ENCODE data around the gene MYL7.

Gene MYL7

DNA sequence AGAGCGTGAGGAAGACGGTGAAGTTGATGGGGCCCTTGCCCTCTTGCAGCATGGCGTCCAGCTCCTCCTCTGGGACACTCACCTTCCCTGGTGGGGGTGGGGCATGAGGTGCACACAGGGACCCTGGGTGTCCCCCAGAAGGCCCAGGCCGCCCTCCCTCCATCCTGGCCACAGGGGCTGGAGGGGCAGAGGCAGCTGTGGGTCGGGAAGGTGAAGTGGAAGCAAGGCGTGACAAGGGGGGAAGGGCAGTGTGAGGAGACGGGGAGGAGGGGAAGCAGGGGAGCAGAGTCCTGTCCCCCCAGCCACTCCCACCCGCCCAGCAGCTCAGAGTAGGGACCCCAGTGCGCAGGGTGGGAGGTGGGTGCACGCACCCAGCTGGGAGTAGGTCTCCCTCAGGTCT lies 791 bp downstream of the MYL7 start:
- Histone ChIP-seq H3K4me2 (ENCODE audit: low read length) (no peak overlapping the region), H3K79me2 (ENCODE audit: insufficient read depth, low read length) (no peaks in the 10 kb centered on the region), H3K27me3 (ENCODE audit: insufficient read depth, low read length) (no peaks in the 10 kb centered on the region; the same call in 1 of the 2 replicates), H3K4me3 (ENCODE audit: low read depth, low read length, poor library complexity, severe bottlenecking) (no peak overlapping the region), H3F3A (ENCODE audit: insufficient read depth, low read length) (no peaks in the 10 kb centered on the region), H3K36me3 (ENCODE audit: insufficient read depth, low read length) (no peaks in the 10 kb centered on the region), H2AFZ (ENCODE audit: low read length) (no peak overlapping the region), H3K9me3 (ENCODE audit: low read length) (no peaks in the 10 kb centered on the region), H3K4me1 (ENCODE audit: insufficient read depth, low read length, severe bottlenecking) (no peaks in the 10 kb centered on the region), H3K27ac (ENCODE audit: low read depth, low read length, poor library complexity, severe bottlenecking) (no peak overlapping the region), H3K9me2 (ENCODE audit: low read depth, low read length) (no peaks in the 10 kb centered on the region), H3K9ac (ENCODE audit: low read length) (no peak overlapping the region), H4K20me1 (ENCODE audit: insufficient read depth, low read length) (no peaks in the 10 kb centered on the region)
- TF ChIP-seq EZH2 (IDR thresholded peaks at IDR 0.05; ENCODE audit: borderline replicate concordance, low read length) = no peak
- TF ChIP-seq, protein P1, sequence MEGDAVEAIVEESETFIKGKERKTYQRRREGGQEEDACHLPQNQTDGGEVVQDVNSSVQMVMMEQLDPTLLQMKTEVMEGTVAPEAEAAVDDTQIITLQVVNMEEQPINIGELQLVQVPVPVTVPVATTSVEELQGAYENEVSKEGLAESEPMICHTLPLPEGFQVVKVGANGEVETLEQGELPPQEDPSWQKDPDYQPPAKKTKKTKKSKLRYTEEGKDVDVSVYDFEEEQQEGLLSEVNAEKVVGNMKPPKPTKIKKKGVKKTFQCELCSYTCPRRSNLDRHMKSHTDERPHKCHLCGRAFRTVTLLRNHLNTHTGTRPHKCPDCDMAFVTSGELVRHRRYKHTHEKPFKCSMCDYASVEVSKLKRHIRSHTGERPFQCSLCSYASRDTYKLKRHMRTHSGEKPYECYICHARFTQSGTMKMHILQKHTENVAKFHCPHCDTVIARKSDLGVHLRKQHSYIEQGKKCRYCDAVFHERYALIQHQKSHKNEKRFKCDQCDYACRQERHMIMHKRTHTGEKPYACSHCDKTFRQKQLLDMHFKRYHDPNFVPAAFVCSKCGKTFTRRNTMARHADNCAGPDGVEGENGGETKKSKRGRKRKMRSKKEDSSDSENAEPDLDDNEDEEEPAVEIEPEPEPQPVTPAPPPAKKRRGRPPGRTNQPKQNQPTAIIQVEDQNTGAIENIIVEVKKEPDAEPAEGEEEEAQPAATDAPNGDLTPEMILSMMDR (IDR thresholded peaks at IDR 0.05; ENCODE audit: low read length) = no peak

DNA sequence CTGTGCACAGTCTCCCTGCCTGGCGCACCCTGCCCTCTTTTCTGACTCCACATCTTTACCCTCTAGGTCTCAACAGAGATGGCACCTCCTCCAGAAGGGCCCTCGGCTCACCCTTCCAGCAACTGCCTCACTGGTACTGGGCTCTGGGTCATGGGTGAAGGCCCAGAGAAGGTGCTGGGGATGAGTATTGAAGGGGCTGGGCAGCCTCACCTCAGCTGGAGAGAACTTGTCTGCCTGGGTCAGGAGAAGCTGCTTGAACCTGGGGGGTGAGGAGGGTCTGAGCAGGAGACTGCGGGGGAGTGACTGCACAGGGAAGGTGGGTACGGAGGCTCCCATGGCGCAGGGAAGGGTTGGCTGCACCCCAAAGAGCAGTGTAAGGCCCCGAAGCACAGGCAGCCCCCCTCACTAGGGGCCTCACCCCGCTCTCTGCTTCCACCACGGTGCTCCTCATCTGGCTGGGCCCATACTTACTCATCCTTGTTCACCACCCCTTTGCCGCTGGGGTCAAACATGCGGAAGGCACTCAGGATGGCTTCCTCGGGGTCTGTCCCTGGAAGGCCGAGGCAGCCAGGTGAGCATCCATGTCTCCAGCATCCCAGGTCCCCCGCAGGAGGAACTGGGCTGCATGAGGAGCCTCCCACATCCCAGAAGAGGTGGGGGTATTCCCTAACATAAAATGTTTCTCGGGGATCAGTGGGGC lies 1.7 kb downstream of the MYL7 start:
- Histone ChIP-seq H3K4me3 (ENCODE audit: low read depth, low read length, poor library complexity, severe bottlenecking) (no peak overlapping the region), H3F3A (ENCODE audit: insufficient read depth, low read length) (no peaks in the 10 kb centered on the region), H3K4me1 (ENCODE audit: insufficient read depth, low read length, severe bottlenecking) (no peaks in the 10 kb centered on the region), H3K9ac (ENCODE audit: low read length) (no peak overlapping the region), H3K27me3 (ENCODE audit: insufficient read depth, low read length) (no peaks in the 10 kb centered on the region; the same call in 1 of the 2 replicates), H2AFZ (ENCODE audit: low read length) (no peak overlapping the region), H3K36me3 (ENCODE audit: insufficient read depth, low read length) (no peaks in the 10 kb centered on the region), H3K27ac (ENCODE audit: low read depth, low read length, poor library complexity, severe bottlenecking) (no peak overlapping the region), H4K20me1 (ENCODE audit: insufficient read depth, low read length) (no peaks in the 10 kb centered on the region), H3K79me2 (ENCODE audit: insufficient read depth, low read length) (no peaks in the 10 kb centered on the region), H3K9me3 (ENCODE audit: low read length) (no peaks in the 10 kb centered on the region), H3K4me2 (ENCODE audit: low read length) (no peak overlapping the region), H3K9me2 (ENCODE audit: low read depth, low read length) (no peaks in the 10 kb centered on the region)
- TF ChIP-seq, protein P1 (IDR thresholded peaks at IDR 0.05; ENCODE audit: low read length) = no peak
- no peak for TF ChIP-seq EZH2 (IDR thresholded peaks at IDR 0.05; ENCODE audit: borderline replicate concordance, low read length)

DNA sequence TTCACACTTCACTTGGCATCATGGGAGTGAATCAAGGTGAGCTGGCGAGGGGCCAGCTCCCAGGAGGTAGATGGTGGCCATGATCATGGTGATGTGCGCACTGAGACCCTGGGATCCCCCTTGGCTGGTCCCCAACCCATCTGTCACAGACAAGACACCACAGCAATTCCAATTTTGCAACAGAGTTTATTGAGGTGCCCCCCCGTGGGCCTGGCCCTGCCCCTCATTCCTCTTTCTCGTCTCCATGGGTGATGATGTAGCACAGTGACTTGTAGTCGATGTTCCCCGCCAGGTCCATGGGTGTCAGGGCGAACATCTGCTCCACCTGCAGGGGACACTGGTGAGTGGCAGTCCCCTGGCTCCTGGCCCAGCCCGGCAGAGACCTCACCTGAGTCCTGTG lies 2.4 kb downstream of the MYL7 start:
- Histone ChIP-seq H3K9me2 (ENCODE audit: low read depth, low read length) (no peaks in the 10 kb centered on the region), H3K27ac (ENCODE audit: low read depth, low read length, poor library complexity, severe bottlenecking) (no peak overlapping the region), H3K4me1 (ENCODE audit: insufficient read depth, low read length, severe bottlenecking) (no peaks in the 10 kb centered on the region), H2AFZ (ENCODE audit: low read length) (no peak overlapping the region), H3K9ac (ENCODE audit: low read length) (no peak overlapping the region), H3K9me3 (ENCODE audit: low read length) (no peaks in the 10 kb centered on the region), H3K79me2 (ENCODE audit: insufficient read depth, low read length) (no peaks in the 10 kb centered on the region), H3F3A (ENCODE audit: insufficient read depth, low read length) (no peaks in the 10 kb centered on the region), H4K20me1 (ENCODE audit: insufficient read depth, low read length) (no peaks in the 10 kb centered on the region), H3K4me2 (ENCODE audit: low read length) (no peak overlapping the region), H3K27me3 (ENCODE audit: insufficient read depth, low read length) (no peaks in the 10 kb centered on the region; the same call in 1 of the 2 replicates), H3K36me3 (ENCODE audit: insufficient read depth, low read length) (no peaks in the 10 kb centered on the region), H3K4me3 (ENCODE audit: low read depth, low read length, poor library complexity, severe bottlenecking) (no peak overlapping the region)
- TF ChIP-seq, protein P1 (IDR thresholded peaks at IDR 0.05; ENCODE audit: low read length) = peak; percentile 38; the same call in 1 of the 2 replicates
- TF ChIP-seq EZH2 (IDR thresholded peaks at IDR 0.05; ENCODE audit: borderline replicate concordance, low read length) = no peak

Data from OCI-LY1 (cell line).